ENCODE results near the gene SDHB.

Gene SDHB

GRCh38 chr1:16992675-16993074 lies 61.2 kb downstream of the SDHB start:
- Histone ChIP-seq H3K9ac (ENCODE audit: low read length) (no peak overlapping the region), H3K27me3 (replicated peaks; ENCODE audit: control insufficient read depth, insufficient read depth, low read length) (no peaks in the 10 kb centered on the region), H3K4me1 (ENCODE audit: control insufficient read depth, insufficient read depth, low read length) (no peaks in the 10 kb centered on the region), H3K36me3 (ENCODE audit: control insufficient read depth, insufficient read depth, low read length, severe bottlenecking) (peaks cover 9% of the 10 kb centered on the region), H3K4me3 (ENCODE audit: low read length) (no peak overlapping the region), H3K9me3 (ENCODE audit: control insufficient read depth, low read length) (no peaks in the 10 kb centered on the region)
- DNase-seq (ENCODE audit: low read depth) = no peak

- no peaks in the 10 kb centered on the region for H3K27me3 ChIP-seq (replicated peaks; ENCODE audit: control insufficient read depth, insufficient read depth, low read length)
- no peaks in the 10 kb centered on the region for H3K9me3 ChIP-seq (ENCODE audit: control insufficient read depth, low read length)
- no peak for DNase-seq (ENCODE audit: low read depth)
- no peaks in the 10 kb centered on the region for H3K4me1 ChIP-seq (ENCODE audit: control insufficient read depth, insufficient read depth, low read length)
- H3K4me3 ChIP-seq (ENCODE audit: low read length) = no peak overlapping the region
- peaks cover 9% of the 10 kb centered on the region for H3K36me3 ChIP-seq (ENCODE audit: control insufficient read depth, insufficient read depth, low read length, severe bottlenecking)
- no peak overlapping the region for H3K9ac ChIP-seq (ENCODE audit: low read length)
Observed at GRCh38 chr1:16992102-16992501, 61.7 kb downstream of the SDHB start.

GRCh38 chr1:16991571-16991970 lies 62.3 kb downstream of the SDHB start:
- Histone ChIP-seq H3K9ac (ENCODE audit: low read length) (no peak overlapping the region), H3K9me3 (ENCODE audit: control insufficient read depth, low read length) (no peaks in the 10 kb centered on the region), H3K4me3 (ENCODE audit: low read length) (no peak overlapping the region), H3K27me3 (replicated peaks; ENCODE audit: control insufficient read depth, insufficient read depth, low read length) (no peaks in the 10 kb centered on the region), H3K36me3 (ENCODE audit: control insufficient read depth, insufficient read depth, low read length, severe bottlenecking) (peaks cover 9% of the 10 kb centered on the region), H3K4me1 (ENCODE audit: control insufficient read depth, insufficient read depth, low read length) (no peaks in the 10 kb centered on the region)
- DNase-seq (ENCODE audit: low read depth) = no peak

DNA sequence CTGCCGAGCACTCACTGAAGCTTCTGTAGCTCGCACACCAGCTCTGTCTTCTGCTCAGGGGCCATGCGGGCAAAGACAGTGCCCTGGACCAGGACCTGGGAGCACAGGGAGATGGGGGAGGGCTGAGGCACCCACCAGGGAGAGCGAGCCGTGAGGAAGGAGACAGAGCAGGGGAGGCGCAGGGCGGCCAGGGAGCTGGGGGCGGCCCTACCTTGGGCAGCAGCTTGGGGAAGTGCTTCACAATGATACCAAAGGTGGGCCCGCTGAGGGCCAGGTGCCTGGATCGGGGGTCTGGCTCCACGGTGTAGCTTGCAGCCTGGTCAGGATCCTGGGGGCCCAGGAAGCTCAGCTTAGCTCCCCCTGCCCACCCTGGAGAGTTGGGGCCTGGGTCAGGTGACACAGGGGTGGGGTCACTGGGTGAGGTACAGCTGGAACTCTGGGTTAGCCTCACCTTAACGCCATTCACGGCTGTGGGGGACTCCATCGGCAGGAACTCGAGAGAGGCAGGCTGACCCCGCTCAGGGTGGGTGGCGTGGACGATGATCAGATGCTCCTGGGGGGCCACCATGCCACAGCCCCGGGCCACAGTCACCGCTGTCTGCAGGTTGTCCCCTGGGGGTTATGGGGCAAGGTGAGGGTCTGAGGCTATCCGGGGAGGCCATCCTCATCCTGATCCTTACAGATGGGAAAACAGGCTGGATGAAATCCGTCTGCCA lies 64.0 kb downstream of the SDHB start:
- Histone ChIP-seq H3K9me3 (ENCODE audit: control insufficient read depth, low read length) (no peaks in the 10 kb centered on the region), H3K4me3 (ENCODE audit: low read length) (no peak overlapping the region), H3K4me1 (ENCODE audit: control insufficient read depth, insufficient read depth, low read length) (no peaks in the 10 kb centered on the region), H3K36me3 (ENCODE audit: control insufficient read depth, insufficient read depth, low read length, severe bottlenecking) (peaks cover 11% of the 10 kb centered on the region), H3K9ac (ENCODE audit: low read length) (no peak overlapping the region), H3K27me3 (replicated peaks; ENCODE audit: control insufficient read depth, insufficient read depth, low read length) (no peaks in the 10 kb centered on the region)
- no peak for DNase-seq (ENCODE audit: low read depth)

DNA sequence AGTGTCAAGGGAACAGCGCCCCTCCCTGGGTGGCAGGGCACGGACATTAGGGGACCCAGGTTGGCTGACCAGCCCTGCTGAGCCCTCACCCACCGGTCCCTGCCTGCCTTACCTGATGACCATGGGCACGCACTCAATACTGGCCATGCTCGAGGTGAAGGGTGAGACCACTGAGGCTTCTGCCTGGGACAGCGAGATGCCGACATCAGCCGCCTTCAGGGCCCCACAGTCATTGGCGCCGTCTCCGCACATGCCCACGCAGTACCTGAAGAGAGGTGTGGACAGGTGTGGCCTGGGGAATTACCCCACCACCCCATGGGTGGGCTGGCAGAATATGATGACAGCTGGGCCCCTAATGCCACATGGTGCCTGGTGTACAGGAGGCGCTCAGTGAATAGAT lies 65.6 kb downstream of the SDHB start:
- no peaks in the 10 kb centered on the region for H3K27me3 ChIP-seq (replicated peaks; ENCODE audit: control insufficient read depth, insufficient read depth, low read length)
- no peak overlapping the region for H3K9ac ChIP-seq (ENCODE audit: low read length)
- no peak for DNase-seq (ENCODE audit: low read depth)
- no peaks in the 10 kb centered on the region for H3K9me3 ChIP-seq (ENCODE audit: control insufficient read depth, low read length)
- H3K4me3 ChIP-seq (ENCODE audit: low read length) = no peak overlapping the region
- peaks cover 11% of the 10 kb centered on the region for H3K36me3 ChIP-seq (ENCODE audit: control insufficient read depth, insufficient read depth, low read length, severe bottlenecking)
- peaks cover 6% of the 10 kb centered on the region for H3K4me1 ChIP-seq (ENCODE audit: control insufficient read depth, insufficient read depth, low read length)

GRCh38 chr1:16986962-16987361 lies 66.9 kb downstream of the SDHB start:
- Histone ChIP-seq H3K9me3 (ENCODE audit: control insufficient read depth, low read length) (no peaks in the 10 kb centered on the region), H3K9ac (ENCODE audit: low read length) (no peak overlapping the region), H3K4me1 (ENCODE audit: control insufficient read depth, insufficient read depth, low read length) (peaks cover 6% of the 10 kb centered on the region), H3K4me3 (ENCODE audit: low read length) (no peak overlapping the region), H3K36me3 (ENCODE audit: control insufficient read depth, insufficient read depth, low read length, severe bottlenecking) (peaks cover 11% of the 10 kb centered on the region), H3K27me3 (replicated peaks; ENCODE audit: control insufficient read depth, insufficient read depth, low read length) (no peaks in the 10 kb centered on the region)
- peak; percentile 35 for DNase-seq (ENCODE audit: low read depth)

GRCh38 chr1:16986560-16986959 lies 67.3 kb downstream of the SDHB start:
- DNase-seq (ENCODE audit: low read depth) = no peak
- no peaks in the 10 kb centered on the region for H3K27me3 ChIP-seq (replicated peaks; ENCODE audit: control insufficient read depth, insufficient read depth, low read length)
- H3K4me1 ChIP-seq (ENCODE audit: control insufficient read depth, insufficient read depth, low read length) = peaks cover 8% of the 10 kb centered on the region
- H3K9ac ChIP-seq (ENCODE audit: low read length) = no peak overlapping the region
- no peaks in the 10 kb centered on the region for H3K9me3 ChIP-seq (ENCODE audit: control insufficient read depth, low read length)
- peaks cover 9% of the 10 kb centered on the region for H3K36me3 ChIP-seq (ENCODE audit: control insufficient read depth, insufficient read depth, low read length, severe bottlenecking)
- no peak overlapping the region for H3K4me3 ChIP-seq (ENCODE audit: low read length)

- no peak overlapping the region for H3K9ac ChIP-seq (ENCODE audit: low read length)
- H3K9me3 ChIP-seq (ENCODE audit: control insufficient read depth, low read length) = no peaks in the 10 kb centered on the region
- no peak overlapping the region for H3K4me3 ChIP-seq (ENCODE audit: low read length)
- H3K27me3 ChIP-seq (replicated peaks; ENCODE audit: control insufficient read depth, insufficient read depth, low read length) = no peaks in the 10 kb centered on the region
- H3K36me3 ChIP-seq (ENCODE audit: control insufficient read depth, insufficient read depth, low read length, severe bottlenecking) = peaks cover 8% of the 10 kb centered on the region
- no peak for DNase-seq (ENCODE audit: low read depth)
- H3K4me1 ChIP-seq (ENCODE audit: control insufficient read depth, insufficient read depth, low read length) = peaks cover 12% of the 10 kb centered on the region
Observed at GRCh38 chr1:16986113-16986512, 67.7 kb downstream of the SDHB start.

DNA sequence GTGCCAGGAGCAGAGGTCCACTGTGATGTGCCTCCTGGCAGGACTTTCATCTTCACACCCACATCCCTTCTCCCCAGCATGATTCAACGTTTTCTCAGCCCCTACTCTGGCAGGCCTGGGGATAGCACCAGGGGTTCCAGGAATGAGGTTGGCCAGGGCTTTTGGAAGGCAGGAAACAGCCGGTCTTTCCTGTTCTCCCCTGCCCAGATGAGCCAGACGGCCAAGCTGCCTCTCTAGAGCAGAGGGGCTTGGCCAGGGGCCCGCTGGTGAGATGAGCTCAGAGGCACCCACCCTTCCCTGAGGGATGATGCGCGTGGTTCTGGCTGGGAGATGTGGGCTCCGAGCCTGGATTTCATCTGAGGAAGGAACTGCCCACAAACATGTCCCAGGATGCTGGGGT lies 69.1 kb downstream of the SDHB start:
- peaks cover 8% of the 10 kb centered on the region for H3K36me3 ChIP-seq (ENCODE audit: control insufficient read depth, insufficient read depth, low read length, severe bottlenecking)
- H3K27me3 ChIP-seq (replicated peaks; ENCODE audit: control insufficient read depth, insufficient read depth, low read length) = no peaks in the 10 kb centered on the region
- DNase-seq (ENCODE audit: low read depth) = peak; percentile 82
- H3K4me1 ChIP-seq (ENCODE audit: control insufficient read depth, insufficient read depth, low read length) = peaks cover 17% of the 10 kb centered on the region
- no peaks in the 10 kb centered on the region for H3K9me3 ChIP-seq (ENCODE audit: control insufficient read depth, low read length)
- no peak overlapping the region for H3K4me3 ChIP-seq (ENCODE audit: low read length)
- no peak overlapping the region for H3K9ac ChIP-seq (ENCODE audit: low read length)

DNA sequence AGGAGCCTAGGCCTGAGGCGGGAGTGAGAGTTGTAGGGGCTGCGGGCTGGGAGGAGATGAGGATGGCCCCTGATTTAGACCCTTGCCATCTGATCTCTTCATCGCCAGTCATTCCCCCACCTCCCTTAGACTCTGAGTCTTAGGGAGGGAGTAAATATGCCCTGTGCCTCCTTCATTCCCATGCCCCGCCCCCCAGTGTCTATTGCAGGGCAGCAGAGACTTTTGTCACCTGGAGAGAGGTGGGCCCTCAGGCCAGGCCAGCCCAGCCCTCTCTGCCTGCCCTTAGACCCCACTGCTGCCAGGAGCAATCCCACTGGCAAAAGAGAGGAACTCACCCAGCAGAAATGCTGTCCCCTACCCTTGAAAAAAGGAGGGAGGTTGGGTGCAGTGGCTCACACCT lies 70.2 kb downstream of the SDHB start:
- no peaks in the 10 kb centered on the region for H3K27me3 ChIP-seq (replicated peaks; ENCODE audit: control insufficient read depth, insufficient read depth, low read length)
- DNase-seq (ENCODE audit: low read depth) = no peak
- no peaks in the 10 kb centered on the region for H3K9me3 ChIP-seq (ENCODE audit: control insufficient read depth, low read length)
- H3K4me1 ChIP-seq (ENCODE audit: control insufficient read depth, insufficient read depth, low read length) = peaks cover 24% of the 10 kb centered on the region
- peaks cover 8% of the 10 kb centered on the region for H3K36me3 ChIP-seq (ENCODE audit: control insufficient read depth, insufficient read depth, low read length, severe bottlenecking)
- H3K4me3 ChIP-seq (ENCODE audit: low read length) = no peak overlapping the region
- no peak overlapping the region for H3K9ac ChIP-seq (ENCODE audit: low read length)

DNA sequence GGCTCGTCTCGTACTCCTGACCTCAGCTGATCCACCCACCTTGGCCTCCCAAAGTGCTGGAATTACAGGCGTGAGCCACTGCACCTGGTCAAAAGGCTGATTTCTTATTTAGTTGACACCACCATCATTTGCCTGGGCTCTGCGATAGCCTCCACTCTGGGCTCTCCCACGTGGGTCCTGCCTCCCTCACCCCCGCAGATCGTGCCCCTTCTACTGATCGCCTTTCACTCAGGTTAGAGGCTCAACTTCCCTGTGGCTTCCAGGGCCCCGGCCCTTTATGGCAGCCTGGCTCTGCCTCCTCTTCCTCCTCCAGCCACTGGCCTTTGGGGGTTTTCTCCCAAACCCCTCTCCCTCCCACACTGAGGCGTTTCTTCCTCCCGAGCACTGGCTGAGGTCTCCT lies 70.9 kb downstream of the SDHB start:
- DNase-seq (ENCODE audit: low read depth) = no peak
- Histone ChIP-seq H3K9me3 (ENCODE audit: control insufficient read depth, low read length) (no peaks in the 10 kb centered on the region), H3K9ac (ENCODE audit: low read length) (no peak overlapping the region), H3K27me3 (replicated peaks; ENCODE audit: control insufficient read depth, insufficient read depth, low read length) (no peaks in the 10 kb centered on the region), H3K4me3 (ENCODE audit: low read length) (no peak overlapping the region), H3K36me3 (ENCODE audit: control insufficient read depth, insufficient read depth, low read length, severe bottlenecking) (peaks cover 4% of the 10 kb centered on the region), H3K4me1 (ENCODE audit: control insufficient read depth, insufficient read depth, low read length) (peaks cover 30% of the 10 kb centered on the region)

DNA sequence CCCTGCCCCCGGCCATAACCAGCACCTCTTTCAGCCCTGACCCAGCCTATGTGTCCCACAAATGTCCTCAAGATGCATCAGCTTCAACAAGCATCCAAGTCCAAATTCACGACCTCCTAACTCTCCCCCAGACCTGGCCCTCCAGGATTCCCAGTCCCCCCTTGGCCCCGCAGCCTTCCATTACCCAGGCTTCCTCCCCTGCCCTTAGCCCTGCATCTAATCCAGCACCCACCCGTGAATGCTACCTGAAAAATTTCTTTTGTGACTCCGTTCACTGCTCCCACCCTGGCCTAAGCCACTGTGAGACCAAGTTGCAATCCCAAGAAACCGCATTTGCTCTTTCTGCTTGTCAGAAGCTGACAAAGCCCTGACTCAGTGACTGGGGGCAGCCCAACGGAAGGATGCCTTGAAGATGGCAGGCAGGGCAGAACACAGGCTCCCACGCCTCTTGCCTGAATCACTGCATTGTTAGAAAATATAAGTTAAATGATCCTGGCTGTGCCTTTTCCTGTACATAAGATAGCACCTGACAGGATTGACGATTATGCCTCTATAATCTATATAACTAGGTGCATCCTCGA lies 72.5 kb downstream of the SDHB start:
- peaks cover under 1% of the 10 kb centered on the region for H3K36me3 ChIP-seq (ENCODE audit: control insufficient read depth, insufficient read depth, low read length, severe bottlenecking)
- peak overlapping the region; percentile 82 for H3K9ac ChIP-seq (ENCODE audit: low read length)
- no peaks in the 10 kb centered on the region for H3K9me3 ChIP-seq (ENCODE audit: control insufficient read depth, low read length)
- DNase-seq (ENCODE audit: low read depth) = peak; percentile 84
- peak overlapping the region; percentile 79 for H3K4me3 ChIP-seq (ENCODE audit: low read length)
- H3K27me3 ChIP-seq (replicated peaks; ENCODE audit: control insufficient read depth, insufficient read depth, low read length) = no peaks in the 10 kb centered on the region
- H3K4me1 ChIP-seq (ENCODE audit: control insufficient read depth, insufficient read depth, low read length) = peaks cover 30% of the 10 kb centered on the region

Measured in adipocyte (in vitro differentiated cells).